ENCODE data around the gene CSMD2.

Gene CSMD2

DNA sequence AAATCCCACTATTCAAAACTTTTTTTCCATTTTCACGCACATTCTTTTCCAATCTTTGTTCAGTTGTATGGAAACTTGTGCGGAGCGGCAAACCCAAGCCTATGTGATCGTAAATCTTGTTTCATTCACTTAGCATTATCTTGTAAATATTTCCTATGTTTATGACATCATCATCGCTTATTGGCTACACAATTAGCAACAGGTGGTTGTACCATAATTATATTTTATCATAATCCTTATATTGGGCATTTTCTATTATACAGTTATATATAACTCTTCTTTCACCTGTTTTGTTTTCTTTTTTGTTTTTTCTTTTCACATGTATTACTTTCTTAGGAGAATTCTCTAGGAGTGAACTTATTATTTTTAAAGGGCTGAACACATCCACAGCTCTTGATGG is 627.1 kb downstream of the CSMD2 start:
- H2BK12ac ChIP-seq (ENCODE audit: low read length in 2 of 2) = no peak overlapping the region
- H3K4me1 ChIP-seq (ENCODE audit: control insufficient read depth, insufficient read depth, low read depth, low read length) = no peaks in the 10 kb centered on the region
- H4K91ac ChIP-seq (ENCODE audit: low read length) = no peak overlapping the region
- H3K14ac ChIP-seq (ENCODE audit: low read length in 2 of 2) = no peak overlapping the region
- no peak overlapping the region for H3K4ac ChIP-seq (ENCODE audit: low read depth in 1 of 2, low read length in 2 of 2)
- no peak overlapping the region for H2BK5ac ChIP-seq (ENCODE audit: low read depth, low read length, poor library complexity, severe bottlenecking)
- H3K36me3 ChIP-seq (ENCODE audit: control insufficient read depth in 1 of 2, insufficient read depth in 2 of 2, low read depth in 1 of 2, low read length in 2 of 2) = peaks cover 1 to 50% of the 10 kb centered on the region in 2 experiments
- no peak overlapping the region for H3K18ac ChIP-seq (ENCODE audit: low read depth in 1 of 2, low read length in 2 of 2)
- H3K9me3 ChIP-seq (ENCODE audit: control insufficient read depth, low read length) = no peaks in the 10 kb centered on the region
- no peaks in the 10 kb centered on the region for H3K27me3 ChIP-seq (ENCODE audit: control insufficient read depth in 1 of 2, insufficient read depth in 1 of 2, low read length in 2 of 2)
- H2AK5ac ChIP-seq (ENCODE audit: low read length, severe bottlenecking) = no peak overlapping the region
- H2BK15ac ChIP-seq (ENCODE audit: low read depth, poor library complexity, severe bottlenecking) = no peak overlapping the region
- no peak overlapping the region for H2AFZ ChIP-seq (ENCODE audit: low read depth, low read length)
- H3K4me3 ChIP-seq (ENCODE audit: insufficient read depth in 1 of 2, low read depth in 1 of 2, low read length in 2 of 2) = no peak overlapping the region
- no peak for DNase-seq
- H3K9ac ChIP-seq (ENCODE audit: low read length) = no peak overlapping the region
- H3K27ac ChIP-seq (ENCODE audit: low read length, poor library complexity, severe bottlenecking) = no peak overlapping the region
- no peak overlapping the region for H4K8ac ChIP-seq (ENCODE audit: low read length)
- H3K79me1 ChIP-seq (replicated peaks; ENCODE audit: low read length, poor library complexity, severe bottlenecking) = no peaks in the 10 kb centered on the region
- no peak overlapping the region for H3K4me2 ChIP-seq (ENCODE audit: low read length, poor library complexity, severe bottlenecking)
- H3K23ac ChIP-seq (ENCODE audit: low read length in 2 of 2) = no peak overlapping the region
- 100% methylated on average over 4 of the region's 5 CpGs for WGBS
- no peak overlapping the region for H2BK120ac ChIP-seq (ENCODE audit: low read depth, low read length)

GRCh38 chr1:33535334-33535733 is 629.7 kb downstream of the CSMD2 start:
- no peak overlapping the region for H3K9ac ChIP-seq (ENCODE audit: low read length)
- H4K91ac ChIP-seq (ENCODE audit: low read length) = no peak overlapping the region
- H3K4me1 ChIP-seq (ENCODE audit: control insufficient read depth, insufficient read depth, low read depth, low read length) = no peaks in the 10 kb centered on the region
- H3K27me3 ChIP-seq (ENCODE audit: control insufficient read depth in 1 of 2, insufficient read depth in 1 of 2, low read length in 2 of 2) = no peaks in the 10 kb centered on the region
- H3K4me2 ChIP-seq (ENCODE audit: low read length, poor library complexity, severe bottlenecking) = no peak overlapping the region
- no peak overlapping the region for H3K14ac ChIP-seq (ENCODE audit: low read length in 2 of 2)
- H3K27ac ChIP-seq (ENCODE audit: low read length, poor library complexity, severe bottlenecking) = no peak overlapping the region
- no peak overlapping the region for H2BK5ac ChIP-seq (ENCODE audit: low read depth, low read length, poor library complexity, severe bottlenecking)
- no peaks in the 10 kb centered on the region for H3K79me1 ChIP-seq (replicated peaks; ENCODE audit: low read length, poor library complexity, severe bottlenecking)
- no peak overlapping the region for H2BK15ac ChIP-seq (ENCODE audit: low read depth, poor library complexity, severe bottlenecking)
- no peak overlapping the region for H2BK12ac ChIP-seq (ENCODE audit: low read length in 2 of 2)
- H3K9me3 ChIP-seq (ENCODE audit: control insufficient read depth, low read length) = no peaks in the 10 kb centered on the region
- no peak overlapping the region for H2AK5ac ChIP-seq (ENCODE audit: low read length, severe bottlenecking)
- H3K36me3 ChIP-seq (ENCODE audit: control insufficient read depth in 1 of 2, insufficient read depth in 2 of 2, low read depth in 1 of 2, low read length in 2 of 2) = peaks cover 2 to 43% of the 10 kb centered on the region in 2 experiments
- no peak overlapping the region for H4K8ac ChIP-seq (ENCODE audit: low read length)
- H2BK120ac ChIP-seq (ENCODE audit: low read depth, low read length) = no peak overlapping the region
- H2AFZ ChIP-seq (ENCODE audit: low read depth, low read length) = no peak overlapping the region
- H3K4ac ChIP-seq (ENCODE audit: low read depth in 1 of 2, low read length in 2 of 2) = no peak overlapping the region
- H3K23ac ChIP-seq (ENCODE audit: low read length in 2 of 2) = no peak overlapping the region
- no peak for DNase-seq
- WGBS = 71% methylated on average over 1 of the region's 2 CpGs
- no peak overlapping the region for H3K4me3 ChIP-seq (ENCODE audit: insufficient read depth in 1 of 2, low read depth in 1 of 2, low read length in 2 of 2)
- H3K18ac ChIP-seq (ENCODE audit: low read depth in 1 of 2, low read length in 2 of 2) = no peak overlapping the region

- H3K14ac ChIP-seq (ENCODE audit: low read length in 2 of 2) = no peak overlapping the region
- H3K9me3 ChIP-seq (ENCODE audit: control insufficient read depth, low read length) = no peaks in the 10 kb centered on the region
- H2BK120ac ChIP-seq (ENCODE audit: low read depth, low read length) = no peak overlapping the region
- H3K4me2 ChIP-seq (ENCODE audit: low read length, poor library complexity, severe bottlenecking) = no peak overlapping the region
- no peaks in the 10 kb centered on the region for H3K4me1 ChIP-seq (ENCODE audit: control insufficient read depth, insufficient read depth, low read depth, low read length)
- no peak overlapping the region for H2BK12ac ChIP-seq (ENCODE audit: low read length in 2 of 2)
- no peak overlapping the region for H3K4me3 ChIP-seq (ENCODE audit: insufficient read depth in 1 of 2, low read depth in 1 of 2, low read length in 2 of 2)
- H2AK5ac ChIP-seq (ENCODE audit: low read length, severe bottlenecking) = no peak overlapping the region
- H4K8ac ChIP-seq (ENCODE audit: low read length) = no peak overlapping the region
- H3K4ac ChIP-seq (ENCODE audit: low read depth in 1 of 2, low read length in 2 of 2) = no peak overlapping the region
- H3K27ac ChIP-seq (ENCODE audit: low read length, poor library complexity, severe bottlenecking) = no peak overlapping the region
- no peaks in the 10 kb centered on the region for H3K27me3 ChIP-seq (ENCODE audit: control insufficient read depth in 1 of 2, insufficient read depth in 1 of 2, low read length in 2 of 2)
- no peak overlapping the region for H3K18ac ChIP-seq (ENCODE audit: low read depth in 1 of 2, low read length in 2 of 2)
- 86% methylated on average over 8 of the region's 13 CpGs for WGBS
- H2BK5ac ChIP-seq (ENCODE audit: low read depth, low read length, poor library complexity, severe bottlenecking) = no peak overlapping the region
- H3K79me1 ChIP-seq (replicated peaks; ENCODE audit: low read length, poor library complexity, severe bottlenecking) = no peaks in the 10 kb centered on the region
- no peak overlapping the region for H4K91ac ChIP-seq (ENCODE audit: low read length)
- H3K9ac ChIP-seq (ENCODE audit: low read length) = no peak overlapping the region
- peaks cover 2 to 43% of the 10 kb centered on the region in 2 experiments for H3K36me3 ChIP-seq (ENCODE audit: control insufficient read depth in 1 of 2, insufficient read depth in 2 of 2, low read depth in 1 of 2, low read length in 2 of 2)
- no peak overlapping the region for H3K23ac ChIP-seq (ENCODE audit: low read length in 2 of 2)
- H2AFZ ChIP-seq (ENCODE audit: low read depth, low read length) = no peak overlapping the region
- DNase-seq = no peak
- H2BK15ac ChIP-seq (ENCODE audit: low read depth, poor library complexity, severe bottlenecking) = no peak overlapping the region
Measured at GRCh38 chr1:33532936-33533335, 632.1 kb downstream of the CSMD2 start.

GRCh38 chr1:33532250-33532649 is 632.8 kb downstream of the CSMD2 start:
- H3K27me3 ChIP-seq (ENCODE audit: control insufficient read depth in 1 of 2, insufficient read depth in 1 of 2, low read length in 2 of 2) = no peaks in the 10 kb centered on the region
- no peaks in the 10 kb centered on the region for H3K4me1 ChIP-seq (ENCODE audit: control insufficient read depth, insufficient read depth, low read depth, low read length)
- H2BK12ac ChIP-seq (ENCODE audit: low read length in 2 of 2) = no peak overlapping the region
- no peak overlapping the region for H3K18ac ChIP-seq (ENCODE audit: low read depth in 1 of 2, low read length in 2 of 2)
- no peak overlapping the region for H3K4me2 ChIP-seq (ENCODE audit: low read length, poor library complexity, severe bottlenecking)
- no peak overlapping the region for H2BK5ac ChIP-seq (ENCODE audit: low read depth, low read length, poor library complexity, severe bottlenecking)
- H3K79me1 ChIP-seq (replicated peaks; ENCODE audit: low read length, poor library complexity, severe bottlenecking) = no peaks in the 10 kb centered on the region
- no peak overlapping the region for H2AK5ac ChIP-seq (ENCODE audit: low read length, severe bottlenecking)
- no peak overlapping the region for H3K4ac ChIP-seq (ENCODE audit: low read depth in 1 of 2, low read length in 2 of 2)
- H4K91ac ChIP-seq (ENCODE audit: low read length) = no peak overlapping the region
- no peak for DNase-seq
- no peak overlapping the region for H3K9ac ChIP-seq (ENCODE audit: low read length)
- no peak overlapping the region for H3K23ac ChIP-seq (ENCODE audit: low read length in 2 of 2)
- 79% methylated on average over 3 of the region's 3 CpGs for WGBS
- H3K14ac ChIP-seq (ENCODE audit: low read length in 2 of 2) = no peak overlapping the region
- H2BK15ac ChIP-seq (ENCODE audit: low read depth, poor library complexity, severe bottlenecking) = no peak overlapping the region
- no peaks in the 10 kb centered on the region for H3K9me3 ChIP-seq (ENCODE audit: control insufficient read depth, low read length)
- H4K8ac ChIP-seq (ENCODE audit: low read length) = no peak overlapping the region
- no peak overlapping the region for H3K27ac ChIP-seq (ENCODE audit: low read length, poor library complexity, severe bottlenecking)
- H2BK120ac ChIP-seq (ENCODE audit: low read depth, low read length) = no peak overlapping the region
- no peak overlapping the region for H3K4me3 ChIP-seq (ENCODE audit: insufficient read depth in 1 of 2, low read depth in 1 of 2, low read length in 2 of 2)
- peaks cover 2 to 46% of the 10 kb centered on the region in 2 experiments for H3K36me3 ChIP-seq (ENCODE audit: control insufficient read depth in 1 of 2, insufficient read depth in 2 of 2, low read depth in 1 of 2, low read length in 2 of 2)
- no peak overlapping the region for H2AFZ ChIP-seq (ENCODE audit: low read depth, low read length)
